Ectodermal cell (in vitro differentiated cells): ENCODE data around the gene ORC6.
"Not testable (repeated sequence)": the region's sequence is repeated elsewhere in the genome, so short reads cannot be mapped to it uniquely, and the experiment has no call there.

ENCODE experiments used
- H3K27ac ChIP-seq: 2 replicates; pipeline ENCODE4 v1.7.0; 2013; ENCODE audit warnings: mild to moderate bottlenecking, low read depth, low read length; ENCODE audit not compliant: insufficient read depth, poor library complexity, severe bottlenecking
- H3K27me3 ChIP-seq: 2 replicates; pipeline ENCODE4 v1.7.0; 2013; ENCODE audit warnings: mild to moderate bottlenecking, low read length; ENCODE audit not compliant: insufficient read depth, control insufficient read depth, poor library complexity, severe bottlenecking
- H3K36me3 ChIP-seq: one replicate; pipeline ENCODE4 v1.7.0; 2013; ENCODE audit warnings: low read length; ENCODE audit not compliant: control insufficient read depth, insufficient read depth
- H3K4me1 ChIP-seq: one replicate; pipeline ENCODE4 v1.7.0; 2013; ENCODE audit warnings: low read length; ENCODE audit not compliant: control insufficient read depth, insufficient read depth
- H3K4me3 ChIP-seq: 2 replicates; pipeline ENCODE4 v1.7.0; 2013; ENCODE audit warnings: low read depth, low read length, control low read depth; ENCODE audit not compliant: insufficient read depth
- H3K9me3 ChIP-seq: 2 replicates; pipeline ENCODE4 v1.7.0; 2013; ENCODE audit warnings: mild to moderate bottlenecking, low read length, moderate library complexity; ENCODE audit not compliant: control insufficient read depth
- WGBS, 2 experiments: methylation state at CpG; one replicate each; pipeline ENCODE4 v1.1.7; 2013; ENCODE audit warnings: missing lambda C conversion rate in 2 of 2; 5-methylcytosine and 5-hydroxymethylcytosine counted together

ORC6 gene

DNA sequence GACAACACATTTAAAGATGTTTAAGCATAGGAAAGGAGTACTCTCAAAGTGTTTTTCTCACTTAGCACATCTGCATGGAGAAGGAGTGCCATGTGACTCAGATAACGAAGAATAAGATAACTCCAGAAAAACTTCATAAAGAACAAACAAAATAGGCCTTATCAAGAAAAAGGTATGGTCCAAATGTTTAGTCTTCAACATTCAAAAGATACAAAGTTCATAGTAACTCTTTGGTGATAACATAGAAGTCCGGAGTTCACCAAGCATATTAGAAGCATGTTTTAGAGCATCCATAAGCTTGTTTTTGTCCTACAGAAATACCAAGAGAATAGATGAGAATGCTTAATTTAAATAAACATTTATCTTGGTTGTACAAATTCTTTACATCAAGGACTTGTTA lies 7.6 kb upstream of the ORC6 start:
- H3K36me3 ChIP-seq, result peaks cover 16% of the 10 kb centered on the region
- 90% methylated on average over 2 of the region's 2 CpGs; no CpG with 5 or more reads in 1 of the 2 experiments for WGBS, 2 experiments
- H3K4me1 ChIP-seq, H3K27me3 ChIP-seq, H3K27ac ChIP-seq, H3K4me3 ChIP-seq, H3K9me3 ChIP-seq: not testable (repeated sequence)

- no peaks in the 10 kb centered on the region for H3K27me3 ChIP-seq
- H3K36me3 ChIP-seq, result no peaks in the 10 kb centered on the region
- peaks cover 7% of the 10 kb centered on the region for H3K4me1 ChIP-seq
- H3K4me3 ChIP-seq, result peak overlapping the region; percentile 72
- WGBS, 2 experiments, result 74 to 81% methylated on average over 2 to 5 of the region's 5 CpGs
- no peaks in the 10 kb centered on the region for H3K9me3 ChIP-seq
- H3K27ac ChIP-seq, result no peak overlapping the region
Observed at GRCh38 chr16:46686815-46687473, 2.5 kb upstream of the ORC6 start.

- Histone ChIP-seq H3K36me3 (no peaks in the 10 kb centered on the region), H3K27me3 (no peaks in the 10 kb centered on the region), H3K27ac (no peak overlapping the region), H3K4me3 (peak overlapping the region; percentile 72), H3K4me1 (peaks cover 7% of the 10 kb centered on the region), H3K9me3 (no peaks in the 10 kb centered on the region)
- WGBS, 2 experiments, result 73 to 78% methylated on average over 9 of the region's 9 CpGs
Observed at GRCh38 chr16:46687486-46687885, 2.0 kb upstream of the ORC6 start.

GRCh38 chr16:46688101-46688653 lies 1.3 kb upstream of the ORC6 start:
- Histone ChIP-seq H3K4me1 (peaks cover 7% of the 10 kb centered on the region), H3K4me3 (peak overlapping the region; percentile 72), H3K27ac (peak overlapping the region; percentile 81), H3K36me3 (peaks cover 3% of the 10 kb centered on the region), H3K27me3 (no peaks in the 10 kb centered on the region), H3K9me3 (no peaks in the 10 kb centered on the region)
- WGBS, 2 experiments, result 2 to 14% methylated on average over 12 to 14 of the region's 14 CpGs

- peak within 1 kb of the TSS; percentile 93 for H3K27ac ChIP-seq
- no peaks in the 10 kb centered on the region for H3K27me3 ChIP-seq
- peaks cover 10% of the 10 kb centered on the region for H3K4me1 ChIP-seq
- peak within 1 kb of the TSS; percentile 72 for H3K4me3 ChIP-seq
- no peaks in the 10 kb centered on the region for H3K9me3 ChIP-seq
- H3K36me3 ChIP-seq, result peaks cover 7% of the 10 kb centered on the region
- 0% methylated on average over 54 of the region's 54 CpGs for WGBS, 2 experiments
Observed at GRCh38 chr16:46688654-46689364, 650 bp upstream of the ORC6 start, which contains the start of gene VPS35. Gene VPS35 (minus strand): TSS chr16:46689178. CDS start chr16:46689133, 45 bp downstream.

DNA sequence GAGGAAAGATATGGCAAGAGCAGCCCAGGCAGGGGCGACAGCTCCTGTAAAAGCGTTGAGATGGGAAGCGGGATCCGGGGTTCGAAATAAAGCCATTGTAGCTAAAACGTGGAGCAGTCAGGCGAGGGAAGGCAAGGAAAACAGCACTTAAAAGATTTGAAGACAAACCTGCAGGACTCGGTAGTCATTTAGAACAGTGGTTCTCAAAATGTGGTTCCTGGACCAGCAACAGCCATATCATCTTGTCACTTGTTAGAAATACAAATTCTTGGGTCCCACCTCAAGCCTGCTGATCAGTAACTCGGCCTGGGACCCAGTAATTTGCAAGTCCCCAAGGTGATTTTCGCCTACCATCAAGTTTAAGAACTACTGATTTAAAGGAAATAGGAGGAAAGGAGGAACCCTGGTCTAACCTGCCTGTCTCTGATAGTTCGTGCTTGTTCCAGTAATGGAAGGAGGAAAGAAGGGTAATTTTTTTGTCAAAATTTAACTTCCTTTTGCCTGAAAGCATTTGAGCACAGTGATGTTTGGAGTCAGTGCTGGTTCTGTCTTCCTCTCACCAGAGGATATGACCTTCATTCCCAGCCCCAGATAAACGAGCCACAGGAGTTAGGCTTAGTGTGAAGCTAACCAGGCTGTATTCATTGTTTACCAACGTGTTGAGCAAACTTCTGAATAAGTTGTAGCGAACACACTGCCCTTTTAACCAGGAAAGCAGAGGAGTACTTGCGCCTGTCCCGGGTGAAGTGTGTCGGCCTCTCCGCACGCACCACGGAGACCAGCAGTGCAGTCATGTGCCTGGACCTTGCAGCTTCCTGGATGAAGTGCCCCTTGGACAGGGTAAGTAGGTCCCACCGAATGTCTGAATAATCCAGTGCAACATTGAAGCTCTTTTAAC lies 1.1 kb downstream of the ORC6 start:
- Histone ChIP-seq H3K9me3 (no peaks in the 10 kb centered on the region), H3K4me3 (peak overlapping the region; percentile 72), H3K27ac (peak overlapping the region; percentile 93), H3K27me3 (no peaks in the 10 kb centered on the region), H3K36me3 (peaks cover 17% of the 10 kb centered on the region), H3K4me1 (peaks cover 10% of the 10 kb centered on the region)
- 23 to 24% methylated on average over 21 of the region's 21 CpGs for WGBS, 2 experiments

GRCh38 chr16:46691726-46692125 lies 2.3 kb downstream of the ORC6 start:
- H3K27ac ChIP-seq, result no peak overlapping the region
- H3K27me3 ChIP-seq, result no peaks in the 10 kb centered on the region
- H3K4me1 ChIP-seq, result peaks cover 10% of the 10 kb centered on the region
- H3K4me3 ChIP-seq, result no peak overlapping the region
- WGBS, 2 experiments, result 82 to 86% methylated on average over 1 of the region's 4 CpGs
- H3K36me3 ChIP-seq, result peaks cover 25% of the 10 kb centered on the region
- H3K9me3 ChIP-seq, result no peaks in the 10 kb centered on the region

- Histone ChIP-seq H3K27ac (peak overlapping the region; percentile 45), H3K4me3 (no peak overlapping the region), H3K27me3 (no peaks in the 10 kb centered on the region), H3K36me3 (peaks cover 28% of the 10 kb centered on the region), H3K4me1 (peaks cover 10% of the 10 kb centered on the region), H3K9me3 (no peaks in the 10 kb centered on the region)
- 93% methylated on average over 1 of the region's 2 CpGs for whole genome bisulfite sequencing, 2 experiments
Observed at GRCh38 chr16:46693598-46693997, 4.1 kb downstream of the ORC6 start.

GRCh38 chr16:46695937-46696336 lies 6.5 kb downstream of the ORC6 start:
- H3K36me3 ChIP-seq, result peaks cover 28% of the 10 kb centered on the region
- H3K9me3 ChIP-seq, result no peaks in the 10 kb centered on the region
- WGBS, 2 experiments, result 96 to 97% methylated on average over 5 of the region's 5 CpGs
- H3K4me1 ChIP-seq, result peaks cover 8% of the 10 kb centered on the region
- H3K27me3 ChIP-seq, result no peaks in the 10 kb centered on the region
- no peak overlapping the region for H3K4me3 ChIP-seq
- no peak overlapping the region for H3K27ac ChIP-seq
